ENCODE measurements around the gene CES3.

DNA sequence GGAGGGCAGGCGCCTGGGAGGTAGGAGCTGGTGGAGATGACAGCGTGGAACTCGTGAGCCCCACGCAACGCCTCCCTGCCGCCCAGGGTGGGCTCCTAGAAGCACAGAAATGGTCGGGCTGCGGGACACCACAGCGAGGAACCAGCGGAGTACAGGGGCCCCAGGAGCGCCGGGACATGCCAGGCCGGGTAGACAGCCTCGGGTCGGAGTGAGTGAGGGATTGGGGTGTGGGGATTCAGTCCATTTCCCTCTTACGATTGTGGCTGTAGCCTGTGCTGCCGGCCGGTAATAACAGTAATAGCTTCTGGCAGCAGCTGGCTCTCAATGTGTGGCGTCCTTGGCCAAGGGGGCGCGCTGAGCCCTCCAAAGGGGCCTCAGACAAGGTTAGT, 12.2 kb upstream of the CES3 start:
- TF ChIP-seq, protein P1, sequence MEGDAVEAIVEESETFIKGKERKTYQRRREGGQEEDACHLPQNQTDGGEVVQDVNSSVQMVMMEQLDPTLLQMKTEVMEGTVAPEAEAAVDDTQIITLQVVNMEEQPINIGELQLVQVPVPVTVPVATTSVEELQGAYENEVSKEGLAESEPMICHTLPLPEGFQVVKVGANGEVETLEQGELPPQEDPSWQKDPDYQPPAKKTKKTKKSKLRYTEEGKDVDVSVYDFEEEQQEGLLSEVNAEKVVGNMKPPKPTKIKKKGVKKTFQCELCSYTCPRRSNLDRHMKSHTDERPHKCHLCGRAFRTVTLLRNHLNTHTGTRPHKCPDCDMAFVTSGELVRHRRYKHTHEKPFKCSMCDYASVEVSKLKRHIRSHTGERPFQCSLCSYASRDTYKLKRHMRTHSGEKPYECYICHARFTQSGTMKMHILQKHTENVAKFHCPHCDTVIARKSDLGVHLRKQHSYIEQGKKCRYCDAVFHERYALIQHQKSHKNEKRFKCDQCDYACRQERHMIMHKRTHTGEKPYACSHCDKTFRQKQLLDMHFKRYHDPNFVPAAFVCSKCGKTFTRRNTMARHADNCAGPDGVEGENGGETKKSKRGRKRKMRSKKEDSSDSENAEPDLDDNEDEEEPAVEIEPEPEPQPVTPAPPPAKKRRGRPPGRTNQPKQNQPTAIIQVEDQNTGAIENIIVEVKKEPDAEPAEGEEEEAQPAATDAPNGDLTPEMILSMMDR (IDR thresholded peaks at IDR 0.05) = no peak
- TF ChIP-seq POLR2A (IDR thresholded peaks at IDR 0.05) = no peak
